ENCODE measurements around the gene PCSK1. TPM values are rescaled to one million over a fixed set of nuclear protein-coding genes. Genes with fewer than 3 reads are reported as not detected.
"Not testable (repeated sequence)": the region's sequence is repeated elsewhere in the genome, so short reads cannot be mapped to it uniquely, and the experiment has no call there.

Gene PCSK1
- total RNA-seq, 6 experiments from 2014 or later = not detected

- no peaks in the 10 kb centered on the region for H3K9me3 Mint-ChIP-seq
- no peak overlapping the region for H3K27ac Mint-ChIP-seq
- peaks cover 13% of the 10 kb centered on the region for H3K27me3 Mint-ChIP-seq (ENCODE audit: insufficient read depth)
- no peak overlapping the region for H3K4me3 Mint-ChIP-seq
- no peaks in the 10 kb centered on the region for H3K36me3 Mint-ChIP-seq (ENCODE audit: low read depth)
- TF ChIP-seq, protein P1, sequence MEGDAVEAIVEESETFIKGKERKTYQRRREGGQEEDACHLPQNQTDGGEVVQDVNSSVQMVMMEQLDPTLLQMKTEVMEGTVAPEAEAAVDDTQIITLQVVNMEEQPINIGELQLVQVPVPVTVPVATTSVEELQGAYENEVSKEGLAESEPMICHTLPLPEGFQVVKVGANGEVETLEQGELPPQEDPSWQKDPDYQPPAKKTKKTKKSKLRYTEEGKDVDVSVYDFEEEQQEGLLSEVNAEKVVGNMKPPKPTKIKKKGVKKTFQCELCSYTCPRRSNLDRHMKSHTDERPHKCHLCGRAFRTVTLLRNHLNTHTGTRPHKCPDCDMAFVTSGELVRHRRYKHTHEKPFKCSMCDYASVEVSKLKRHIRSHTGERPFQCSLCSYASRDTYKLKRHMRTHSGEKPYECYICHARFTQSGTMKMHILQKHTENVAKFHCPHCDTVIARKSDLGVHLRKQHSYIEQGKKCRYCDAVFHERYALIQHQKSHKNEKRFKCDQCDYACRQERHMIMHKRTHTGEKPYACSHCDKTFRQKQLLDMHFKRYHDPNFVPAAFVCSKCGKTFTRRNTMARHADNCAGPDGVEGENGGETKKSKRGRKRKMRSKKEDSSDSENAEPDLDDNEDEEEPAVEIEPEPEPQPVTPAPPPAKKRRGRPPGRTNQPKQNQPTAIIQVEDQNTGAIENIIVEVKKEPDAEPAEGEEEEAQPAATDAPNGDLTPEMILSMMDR (IDR thresholded peaks at IDR 0.05) = no peak
- H3K4me1 Mint-ChIP-seq (ENCODE audit: low read depth) = no peaks in the 10 kb centered on the region
- DNase-seq = no peak
These were observed 36.2 kb downstream of the PCSK1 start for GRCh38 chr5:96396878-96397277.

DNA sequence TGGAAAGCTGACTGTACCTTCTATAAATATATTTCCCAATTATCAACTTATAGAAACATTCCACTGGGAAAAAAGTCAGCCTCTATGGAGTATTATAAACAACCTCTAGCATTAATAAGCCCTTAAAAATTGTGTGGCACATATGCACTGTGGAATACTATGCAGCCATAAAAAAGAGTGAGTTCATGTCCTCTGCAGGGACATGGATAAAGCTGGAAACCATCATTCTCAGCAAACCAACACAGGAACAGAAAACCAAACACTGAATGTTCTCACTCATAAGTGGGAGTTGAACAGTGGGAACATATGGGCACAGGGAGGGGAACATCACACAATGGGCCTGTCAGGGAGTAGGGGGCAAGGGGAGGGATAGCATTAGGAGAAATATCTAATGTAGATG is 37.8 kb downstream of the PCSK1 start:
- peaks cover 12% of the 10 kb centered on the region for H3K27me3 Mint-ChIP-seq (ENCODE audit: insufficient read depth)
- not testable (repeated sequence) for H3K4me3 Mint-ChIP-seq; H3K36me3 Mint-ChIP-seq (ENCODE audit: low read depth); DNase-seq; H3K4me1 Mint-ChIP-seq (ENCODE audit: low read depth); H3K27ac Mint-ChIP-seq; H3K9me3 Mint-ChIP-seq

- Mint-ChIP-seq H3K36me3 (ENCODE audit: low read depth) (no peaks in the 10 kb centered on the region), H3K4me3 (no peak overlapping the region), H3K27ac (no peak overlapping the region), H3K9me3 (no peaks in the 10 kb centered on the region), H3K4me1 (ENCODE audit: low read depth) (peaks cover 7% of the 10 kb centered on the region), H3K27me3 (ENCODE audit: insufficient read depth) (peaks cover 17% of the 10 kb centered on the region)
- DNase-seq = no peak
- TF ChIP-seq, protein P1 (IDR thresholded peaks at IDR 0.05) = no peak
These were observed 41.1 kb downstream of the PCSK1 start for GRCh38 chr5:96391921-96392320.

GRCh38 chr5:96388176-96388575 is 44.9 kb downstream of the PCSK1 start:
- TF ChIP-seq, protein P1 (IDR thresholded peaks at IDR 0.05) = no peak
- H3K4me1 Mint-ChIP-seq (ENCODE audit: low read depth) = peaks cover 19% of the 10 kb centered on the region
- no peak overlapping the region for H3K27ac Mint-ChIP-seq
- no peak for DNase-seq
- no peak overlapping the region for H3K4me3 Mint-ChIP-seq
- no peaks in the 10 kb centered on the region for H3K36me3 Mint-ChIP-seq (ENCODE audit: low read depth)
- H3K9me3 Mint-ChIP-seq = no peaks in the 10 kb centered on the region
- peaks cover 11% of the 10 kb centered on the region for H3K27me3 Mint-ChIP-seq (ENCODE audit: insufficient read depth)

DNA sequence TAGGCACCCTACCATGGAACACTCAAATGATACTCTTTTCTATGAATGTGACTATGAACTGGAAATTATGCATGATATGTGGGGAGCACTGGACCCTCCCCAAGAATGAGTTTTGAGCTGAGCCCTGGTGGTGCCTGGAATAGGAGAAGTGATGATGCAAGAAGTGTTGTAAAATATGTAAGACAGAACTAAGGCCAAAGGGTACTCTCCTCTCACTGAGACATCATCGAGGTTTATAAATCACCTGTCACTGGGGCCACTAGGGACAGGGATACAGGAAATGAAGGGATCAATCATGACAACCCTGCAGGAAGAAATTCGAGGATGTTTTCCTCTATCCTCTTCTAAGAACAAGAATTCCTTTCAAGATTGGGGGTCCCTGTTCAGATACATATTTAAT is 45.4 kb downstream of the PCSK1 start:
- Mint-ChIP-seq H3K36me3 (ENCODE audit: low read depth) (no peaks in the 10 kb centered on the region), H3K4me1 (ENCODE audit: low read depth) (peaks cover 19% of the 10 kb centered on the region), H3K4me3 (no peak overlapping the region), H3K27ac (no peak overlapping the region), H3K9me3 (no peaks in the 10 kb centered on the region), H3K27me3 (ENCODE audit: insufficient read depth) (peaks cover 9% of the 10 kb centered on the region)
- DNase-seq = no peak
- TF ChIP-seq, protein P1 (IDR thresholded peaks at IDR 0.05) = no peak

DNA sequence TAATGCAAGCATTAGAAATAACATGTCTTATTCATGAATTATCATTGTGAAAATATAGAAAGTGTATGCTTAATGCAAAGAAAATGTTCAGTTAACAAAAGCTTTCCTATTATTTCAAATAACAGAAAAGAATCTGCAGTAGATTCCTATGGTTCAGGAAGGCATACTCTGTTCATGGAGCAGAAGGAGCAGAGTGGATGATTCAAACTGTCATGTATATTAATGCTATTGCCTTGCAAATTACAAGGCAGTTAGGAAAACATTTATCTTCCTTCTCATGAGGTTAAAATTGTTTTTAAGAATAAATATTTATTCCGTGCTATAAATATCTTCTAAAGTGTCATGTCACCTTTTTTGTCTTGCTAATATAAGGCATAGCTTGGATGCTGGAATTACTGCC is 47.5 kb downstream of the PCSK1 start:
- Mint-ChIP-seq H3K27me3 (ENCODE audit: insufficient read depth) (peaks cover 14% of the 10 kb centered on the region), H3K4me1 (ENCODE audit: low read depth) (peaks cover 19% of the 10 kb centered on the region), H3K27ac (no peak overlapping the region), H3K9me3 (no peaks in the 10 kb centered on the region), H3K4me3 (no peak overlapping the region), H3K36me3 (ENCODE audit: low read depth) (no peaks in the 10 kb centered on the region)
- TF ChIP-seq, protein P1 (IDR thresholded peaks at IDR 0.05) = no peak
- DNase-seq = no peak

Data from HFFc6 (cell line).